Dermis lymphatic vessel endothelial cell (primary cell): ENCODE measurements around the gene AGTRAP. TPM values are rescaled to one million over a fixed set of nuclear protein-coding genes. Genes with fewer than 3 reads are reported as not detected.

Experiments
- total RNA-seq: library from RNA; depleted of rRNA; stranded (reverse); fragments of >200 nt; gene quantifications from 2 replicates; pipeline ENCODE4 v1.2.1, GENCODE V29; 2014

Gene AGTRAP, protein sequence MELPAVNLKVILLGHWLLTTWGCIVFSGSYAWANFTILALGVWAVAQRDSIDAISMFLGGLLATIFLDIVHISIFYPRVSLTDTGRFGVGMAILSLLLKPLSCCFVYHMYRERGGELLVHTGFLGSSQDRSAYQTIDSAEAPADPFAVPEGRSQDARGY
- 30.3 and 32.5 TPM in 2 replicates for total RNA-seq

DNA sequence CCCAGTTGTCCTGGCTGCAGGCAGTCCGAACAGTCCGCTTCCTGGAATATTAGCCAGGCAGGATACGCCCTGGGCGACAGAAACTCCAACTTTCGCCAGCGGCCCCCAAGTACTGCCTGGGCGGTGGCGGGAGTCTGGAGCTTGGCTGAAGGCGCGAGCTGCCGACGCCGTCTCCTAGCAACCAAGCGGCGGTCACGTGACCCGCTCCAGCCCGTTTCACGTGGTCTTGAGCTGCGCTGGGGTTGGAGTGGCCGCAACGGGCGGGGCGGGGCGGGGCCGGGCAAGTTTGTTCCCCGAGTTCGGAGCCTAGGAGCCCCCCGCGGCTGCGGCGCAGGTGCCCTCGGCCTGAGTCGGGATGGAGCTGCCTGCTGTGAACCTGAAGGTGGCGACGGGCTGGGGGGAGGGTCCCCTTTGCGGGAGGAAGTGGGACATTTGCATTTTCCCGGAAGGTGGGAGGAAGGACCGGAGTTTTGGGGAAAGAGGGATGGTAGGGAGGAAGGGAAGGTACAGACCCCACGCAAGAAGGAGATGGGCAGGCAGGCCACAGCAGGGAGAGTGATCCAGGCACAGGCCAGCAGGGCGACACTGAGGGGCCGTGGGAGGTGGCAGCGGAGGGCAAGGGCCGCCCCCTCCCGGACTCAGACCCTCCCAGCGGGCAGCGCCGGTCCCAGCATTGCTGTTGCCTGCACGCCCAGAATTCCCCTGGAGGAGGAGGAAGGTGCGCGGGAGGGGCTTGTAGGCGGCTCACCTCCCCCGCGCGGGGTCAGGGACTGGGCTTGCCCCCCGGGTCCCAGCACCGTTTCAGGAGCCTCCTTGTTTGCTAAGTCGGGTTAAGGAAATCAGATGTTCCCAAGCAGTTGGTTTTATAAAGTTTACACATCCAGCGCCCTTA lies at the start of gene AGTRAP:
TSS of gene AGTRAP (plus strand) at position 283 of the 892 bp plus-strand sequence. CDS start at position 356, 73 bp downstream.

DNA sequence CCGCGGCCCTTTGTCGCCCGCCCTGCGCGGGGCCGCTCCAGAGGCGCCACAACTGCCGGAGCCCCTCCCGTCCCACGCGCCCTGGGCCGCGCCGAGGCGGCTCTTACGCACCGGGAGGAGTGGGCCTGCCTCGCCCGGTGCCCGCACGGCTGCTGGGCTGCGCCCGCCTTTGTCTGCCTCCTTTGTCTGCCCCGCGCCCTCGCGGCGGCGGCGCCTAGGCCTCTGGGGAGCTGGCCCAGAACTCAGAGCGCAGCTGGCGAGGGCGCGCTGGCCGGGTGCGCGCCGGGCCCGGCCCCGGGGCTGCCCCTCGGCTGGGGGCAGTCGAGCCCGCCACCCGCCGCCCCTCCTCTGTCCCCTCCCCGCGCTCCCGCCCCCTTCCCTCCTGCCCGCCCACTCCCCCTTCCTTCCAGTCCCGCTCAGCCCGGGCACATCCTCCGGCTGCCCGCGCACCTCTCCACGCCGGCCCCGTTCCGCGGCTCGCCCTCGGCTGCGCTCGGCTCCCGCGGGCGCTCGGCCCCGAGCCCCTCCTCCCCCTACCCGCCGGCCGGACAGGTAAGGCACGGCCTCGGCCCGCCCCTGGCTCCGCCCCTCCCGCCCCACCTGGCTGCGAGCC lies 44.5 kb upstream of the AGTRAP start, which contains the start of gene DRAXIN:
TSS of gene DRAXIN (plus strand) at position 409 of the 613 bp plus-strand sequence. CDS start 14,549 bp downstream, outside the sequence.

DNA sequence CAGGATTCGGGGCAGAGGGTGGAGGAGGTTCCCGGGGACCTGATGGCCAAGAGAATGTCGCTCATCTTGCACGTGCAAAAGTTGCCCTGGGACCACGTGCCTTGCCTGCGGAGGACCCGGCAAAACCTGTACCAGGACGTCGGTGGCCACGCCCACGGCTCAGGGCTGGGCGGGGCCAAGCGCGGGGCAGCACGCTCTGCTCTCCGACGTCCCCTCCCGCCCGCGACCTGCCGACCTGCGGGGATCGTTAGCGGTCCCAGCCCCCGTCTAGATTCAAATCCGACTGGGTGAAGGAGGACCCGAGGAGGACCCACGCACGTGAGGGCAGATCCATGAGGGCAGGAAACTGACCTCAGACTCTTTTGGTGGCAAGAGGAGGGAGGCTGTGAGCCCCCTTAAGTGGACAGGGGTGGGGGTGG lies 26.1 kb downstream of the AGTRAP start, which contains the start of gene C1orf167:
TSS of gene C1orf167 (plus strand) at position 206 of the 419 bp plus-strand sequence. CDS start 2,208 bp downstream, outside the sequence.

Other genes starting within 250 kb of the AGTRAP start
- gene FBXO2, start 81.7 kb upstream of the AGTRAP start, total RNA-seq: 1.4 and 1.6 TPM in 2 replicates
- gene FBXO44, start 81.3 kb upstream of the AGTRAP start, total RNA-seq: 7.0 and 9.5 TPM in 2 replicates
- gene FBXO6, start 71.9 kb upstream of the AGTRAP start, total RNA-seq: 1.5 and 1.7 TPM in 2 replicates
- 29.9 and 30.1 TPM in 2 replicates for gene MAD2L2, start 55.0 kb upstream of the AGTRAP start, total RNA-seq
- gene DRAXIN, start 44.4 kb upstream of the AGTRAP start, total RNA-seq: 0.11 and 0.34 TPM in 2 replicates
- gene C1orf167, start 26.1 kb downstream of the AGTRAP start, total RNA-seq: 0.17 and 0.33 TPM in 2 replicates
- gene MTHFR, start 69.8 kb downstream of the AGTRAP start, total RNA-seq: 42.4 and 68.7 TPM in 2 replicates
- gene CLCN6, start 70.1 kb downstream of the AGTRAP start, total RNA-seq: 7.5 and 9.3 TPM in 2 replicates
- gene NPPA, start 111.6 kb downstream of the AGTRAP start, total RNA-seq: not detected in 2 replicates
- gene NPPB, start 122.8 kb downstream of the AGTRAP start, total RNA-seq: not detected in 2 replicates
- 37.5 and 45.5 TPM in 2 replicates for gene KIAA2013, start 190.3 kb downstream of the AGTRAP start, total RNA-seq
- 107 and 111 TPM in 2 replicates for gene PLOD1, start 198.6 kb downstream of the AGTRAP start, total RNA-seq
- 55.4 and 59.1 TPM in 2 replicates for gene MFN2, start 244.3 kb downstream of the AGTRAP start, total RNA-seq